Mononuclear cell (primary cell): ENCODE data around the gene TUBA3D. TPM values are rescaled to one million over a fixed set of nuclear protein-coding genes. Genes with fewer than 3 reads are reported as not detected.
"Not testable (repeated sequence)": the region's sequence is repeated elsewhere in the genome, so short reads cannot be mapped to it uniquely, and the experiment has no call there.

Experiments
- H3K27me3 ChIP-seq: 2 replicates; pipeline ENCODE4 v1.6.0; 2011; ENCODE audit warnings: low read length, control low read depth; ENCODE audit not compliant: insufficient read depth
- H3K4me1 ChIP-seq: 2 replicates; pipeline ENCODE4 v1.5.1; 2011; ENCODE audit warnings: mild to moderate bottlenecking, low read length, control low read depth; ENCODE audit not compliant: insufficient read depth
- H3K4me3 ChIP-seq: 2 replicates; pipeline ENCODE4 v1.5.1; 2011; ENCODE audit warnings: mild to moderate bottlenecking, low read length, moderate library complexity
- H3K9me3 ChIP-seq: 2 replicates; pipeline ENCODE4 v1.5.1; 2011; ENCODE audit warnings: low read depth, mild to moderate bottlenecking, control low read depth, low read length
- total RNA-seq: library from RNA; depleted of rRNA; stranded (reverse); fragments of >200 nt; gene quantifications from one replicate; pipeline ENCODE4 v1.2.3, GENCODE V29; 2012

Gene TUBA3D
- total RNA-seq, 1 donor, result not detected

GRCh38 chr2:131517856-131518255 is 41.9 kb downstream of the TUBA3D start:
- H3K4me3 ChIP-seq, H3K4me1 ChIP-seq, H3K27me3 ChIP-seq, H3K9me3 ChIP-seq: not testable (repeated sequence)

- not testable (repeated sequence) for H3K4me1 ChIP-seq, H3K9me3 ChIP-seq, H3K27me3 ChIP-seq, H3K4me3 ChIP-seq
Observed at GRCh38 chr2:131518531-131518930, 42.6 kb downstream of the TUBA3D start.

GRCh38 chr2:131519466-131519865 is 43.5 kb downstream of the TUBA3D start:
- no peak overlapping the region for H3K4me3 ChIP-seq
- H3K4me1 ChIP-seq, result peaks cover under 1% of the 10 kb centered on the region

GRCh38 chr2:131519871-131520470 is 44.1 kb downstream of the TUBA3D start:
- not testable (repeated sequence) for H3K4me1 ChIP-seq, H3K9me3 ChIP-seq, H3K4me3 ChIP-seq, H3K27me3 ChIP-seq

More at GRCh38 chr2:131519466-131519865, 43.5 kb downstream of the TUBA3D start:
- H3K27me3 ChIP-seq, result no peaks in the 10 kb centered on the region
- no peaks in the 10 kb centered on the region for H3K9me3 ChIP-seq

GRCh38 chr2:131520526-131520925 is 44.6 kb downstream of the TUBA3D start:
- H3K27me3 ChIP-seq, result no peaks in the 10 kb centered on the region
- no peaks in the 10 kb centered on the region for H3K4me1 ChIP-seq
- H3K4me3 ChIP-seq, result no peak overlapping the region
- H3K9me3 ChIP-seq, result no peaks in the 10 kb centered on the region

GRCh38 chr2:131521524-131521923 is 45.6 kb downstream of the TUBA3D start:
- not testable (repeated sequence) for H3K4me3 ChIP-seq, H3K27me3 ChIP-seq, H3K9me3 ChIP-seq, H3K4me1 ChIP-seq

GRCh38 chr2:131521961-131522781 is 46.3 kb downstream of the TUBA3D start:
- peaks cover under 1% of the 10 kb centered on the region for H3K4me1 ChIP-seq
- no peak overlapping the region for H3K4me3 ChIP-seq
- H3K9me3 ChIP-seq, result no peaks in the 10 kb centered on the region
- no peaks in the 10 kb centered on the region for H3K27me3 ChIP-seq

GRCh38 chr2:131525256-131525655 is 49.3 kb downstream of the TUBA3D start:
- H3K4me3 ChIP-seq, H3K9me3 ChIP-seq, H3K27me3 ChIP-seq: not testable (repeated sequence)
- peaks cover 10% of the 10 kb centered on the region for H3K4me1 ChIP-seq

GRCh38 chr2:131527131-131528001 is 51.4 kb downstream of the TUBA3D start, which contains the start of gene CCDC74A:
CCDC74A (plus strand) TSS chr2:131527888; CDS start chr2:131527971, 83 bp downstream.
- H3K9me3 ChIP-seq, H3K27me3 ChIP-seq, H3K4me3 ChIP-seq: not testable (repeated sequence)
- H3K4me1 ChIP-seq, result peaks cover 10% of the 10 kb centered on the region

GRCh38 chr2:131528981-131529863 is 53.3 kb downstream of the TUBA3D start:
- H3K9me3 ChIP-seq, H3K4me3 ChIP-seq, H3K27me3 ChIP-seq: not testable (repeated sequence)
- H3K4me1 ChIP-seq, result peaks cover 10% of the 10 kb centered on the region

GRCh38 chr2:131529864-131530445 is 54.0 kb downstream of the TUBA3D start:
- H3K4me1 ChIP-seq, result peaks cover 10% of the 10 kb centered on the region
- H3K9me3 ChIP-seq, H3K27me3 ChIP-seq, H3K4me3 ChIP-seq: not testable (repeated sequence)

GRCh38 chr2:131530626-131531344 is 54.9 kb downstream of the TUBA3D start:
- H3K4me3 ChIP-seq, H3K9me3 ChIP-seq, H3K27me3 ChIP-seq: not testable (repeated sequence)
- H3K4me1 ChIP-seq, result peaks cover 10% of the 10 kb centered on the region

GRCh38 chr2:131531547-131532185 is 55.7 kb downstream of the TUBA3D start:
- H3K4me1 ChIP-seq, result peaks cover 10% of the 10 kb centered on the region
- H3K9me3 ChIP-seq, H3K4me3 ChIP-seq, H3K27me3 ChIP-seq: not testable (repeated sequence)
